ENCODE measurements around the gene CAMKK1. TPM values are rescaled to one million over a fixed set of nuclear protein-coding genes. Genes with fewer than 3 reads are reported as not detected.

CAMKK1 gene
- total and polyA plus RNA-seq, 2 donors, result 5.8 to 13.6 TPM

GRCh38 chr17:3923466-3924190 lies 30.8 kb upstream of the CAMKK1 start:
- Histone ChIP-seq H3K27ac (ENCODE audit: low read depth) (no peak overlapping the region), H3K36me3 (ENCODE audit: insufficient read depth) (no peaks in the 10 kb centered on the region), H3K4me3 (ENCODE audit: low read depth, low read length) (no peak overlapping the region), H3K4me1 (ENCODE audit: insufficient read depth) (no peaks in the 10 kb centered on the region)
- WGBS, result 92% methylated on average over 18 of the region's 18 CpGs
- DNase-seq (ENCODE audit: extremely low spot score), result no peak

- Histone ChIP-seq H3K4me1 (ENCODE audit: insufficient read depth) (no peaks in the 10 kb centered on the region), H3K36me3 (ENCODE audit: insufficient read depth) (no peaks in the 10 kb centered on the region), H3K27ac (ENCODE audit: low read depth) (no peak overlapping the region), H3K4me3 (ENCODE audit: low read depth, low read length) (no peak overlapping the region)
- 93% methylated on average over 7 of the region's 7 CpGs for WGBS
- DNase-seq (ENCODE audit: extremely low spot score), result no peak
Observed at GRCh38 chr17:3922765-3923164, 29.9 kb upstream of the CAMKK1 start.

GRCh38 chr17:3921502-3922319 lies 28.9 kb upstream of the CAMKK1 start:
- Histone ChIP-seq H3K4me1 (ENCODE audit: insufficient read depth) (no peaks in the 10 kb centered on the region), H3K4me3 (ENCODE audit: low read depth, low read length) (no peak overlapping the region), H3K36me3 (ENCODE audit: insufficient read depth) (no peaks in the 10 kb centered on the region), H3K27ac (ENCODE audit: low read depth) (no peak overlapping the region)
- no peak for DNase-seq (ENCODE audit: extremely low spot score)
- WGBS, result 71% methylated on average over 27 of the region's 27 CpGs

- 84% methylated on average over 16 of the region's 16 CpGs for WGBS
- Histone ChIP-seq H3K4me3 (ENCODE audit: low read depth, low read length) (no peak overlapping the region), H3K36me3 (ENCODE audit: insufficient read depth) (no peaks in the 10 kb centered on the region), H3K27ac (ENCODE audit: low read depth) (no peak overlapping the region), H3K4me1 (ENCODE audit: insufficient read depth) (no peaks in the 10 kb centered on the region)
- no peak for DNase-seq (ENCODE audit: extremely low spot score)
Observed at GRCh38 chr17:3921006-3921405, 28.2 kb upstream of the CAMKK1 start.

GRCh38 chr17:3919123-3919624 lies 26.3 kb upstream of the CAMKK1 start:
- no peak for DNase-seq (ENCODE audit: extremely low spot score)
- 63% methylated on average over 22 of the region's 22 CpGs for WGBS
- Histone ChIP-seq H3K27ac (ENCODE audit: low read depth) (no peak overlapping the region), H3K4me3 (ENCODE audit: low read depth, low read length) (no peak overlapping the region), H3K36me3 (ENCODE audit: insufficient read depth) (no peaks in the 10 kb centered on the region), H3K4me1 (ENCODE audit: insufficient read depth) (no peaks in the 10 kb centered on the region)

GRCh38 chr17:3918372-3919122 lies 25.7 kb upstream of the CAMKK1 start:
- 61% methylated on average over 8 of the region's 8 CpGs for WGBS
- Histone ChIP-seq H3K4me3 (ENCODE audit: low read depth, low read length) (no peak overlapping the region), H3K4me1 (ENCODE audit: insufficient read depth) (no peaks in the 10 kb centered on the region), H3K36me3 (ENCODE audit: insufficient read depth) (no peaks in the 10 kb centered on the region), H3K27ac (ENCODE audit: low read depth) (no peak overlapping the region)
- DNase-seq (ENCODE audit: extremely low spot score), result no peak

- Histone ChIP-seq H3K4me1 (ENCODE audit: insufficient read depth) (no peaks in the 10 kb centered on the region), H3K4me3 (ENCODE audit: low read depth, low read length) (no peak overlapping the region), H3K36me3 (ENCODE audit: insufficient read depth) (no peaks in the 10 kb centered on the region), H3K27ac (ENCODE audit: low read depth) (no peak overlapping the region)
- DNase-seq (ENCODE audit: extremely low spot score), result no peak
- WGBS, result 15% methylated on average over 11 of the region's 11 CpGs
Observed at GRCh38 chr17:3917391-3917931, 24.6 kb upstream of the CAMKK1 start.

- H3K4me1 ChIP-seq (ENCODE audit: insufficient read depth), result no peaks in the 10 kb centered on the region
- H3K27ac ChIP-seq (ENCODE audit: low read depth), result no peak overlapping the region
- no peak overlapping the region for H3K4me3 ChIP-seq (ENCODE audit: low read depth, low read length)
- H3K36me3 ChIP-seq (ENCODE audit: insufficient read depth), result no peaks in the 10 kb centered on the region
- no peak for DNase-seq (ENCODE audit: extremely low spot score)
- WGBS, result 67% methylated on average over 10 of the region's 10 CpGs
Observed at GRCh38 chr17:3916825-3917224, 24.0 kb upstream of the CAMKK1 start.

GRCh38 chr17:3915995-3916696 lies 23.3 kb upstream of the CAMKK1 start, which contains the start of gene P2RX1:
Gene P2RX1, minus strand, starts transcription at chr17:3916465. Its CDS starts 240 bp downstream, at chr17:3916225.
- H3K4me3 ChIP-seq (ENCODE audit: low read depth, low read length), result peak within 1 kb of the TSS; percentile 3
- no peaks in the 10 kb centered on the region for H3K36me3 ChIP-seq (ENCODE audit: insufficient read depth)
- no peak for DNase-seq (ENCODE audit: extremely low spot score)
- no peaks in the 10 kb centered on the region for H3K4me1 ChIP-seq (ENCODE audit: insufficient read depth)
- H3K27ac ChIP-seq (ENCODE audit: low read depth), result no peak within 1 kb of the TSS
- 53% methylated on average over 28 of the region's 28 CpGs for WGBS

GRCh38 chr17:3915581-3915994 lies 22.7 kb upstream of the CAMKK1 start:
- no peak overlapping the region for H3K27ac ChIP-seq (ENCODE audit: low read depth)
- no peak for DNase-seq (ENCODE audit: extremely low spot score)
- WGBS, result 59% methylated on average over 13 of the region's 13 CpGs
- no peak overlapping the region for H3K4me3 ChIP-seq (ENCODE audit: low read depth, low read length)
- H3K36me3 ChIP-seq (ENCODE audit: insufficient read depth), result no peaks in the 10 kb centered on the region
- H3K4me1 ChIP-seq (ENCODE audit: insufficient read depth), result no peaks in the 10 kb centered on the region

- H3K4me3 ChIP-seq (ENCODE audit: low read depth, low read length), result no peak overlapping the region
- no peak overlapping the region for H3K27ac ChIP-seq (ENCODE audit: low read depth)
- no peaks in the 10 kb centered on the region for H3K36me3 ChIP-seq (ENCODE audit: insufficient read depth)
- WGBS, result 66% methylated on average over 10 of the region's 10 CpGs
- DNase-seq (ENCODE audit: extremely low spot score), result no peak
- no peaks in the 10 kb centered on the region for H3K4me1 ChIP-seq (ENCODE audit: insufficient read depth)
Observed at GRCh38 chr17:3914312-3914670, 21.4 kb upstream of the CAMKK1 start.

- no peak overlapping the region for H3K27ac ChIP-seq (ENCODE audit: low read depth)
- WGBS, result 26% methylated on average over 17 of the region's 17 CpGs
Observed at GRCh38 chr17:3913531-3914311, 20.9 kb upstream of the CAMKK1 start.

More at GRCh38 chr17:3913531-3914311, 20.9 kb upstream of the CAMKK1 start:
- DNase-seq (ENCODE audit: extremely low spot score), result no peak
- no peaks in the 10 kb centered on the region for H3K4me1 ChIP-seq (ENCODE audit: insufficient read depth)
- no peak overlapping the region for H3K4me3 ChIP-seq (ENCODE audit: low read depth, low read length)
- H3K36me3 ChIP-seq (ENCODE audit: insufficient read depth), result no peaks in the 10 kb centered on the region

Data from urinary bladder (tissue), 4 donors.